ENCODE results near the gene APEH. TPM values are rescaled to one million over a fixed set of nuclear protein-coding genes. Genes with fewer than 3 reads are reported as not detected.

The APEH gene
- total and polyA plus RNA-seq, 3 donors from 2014 or later = 72.3 to 94.5 (median 76.7) TPM

DNA sequence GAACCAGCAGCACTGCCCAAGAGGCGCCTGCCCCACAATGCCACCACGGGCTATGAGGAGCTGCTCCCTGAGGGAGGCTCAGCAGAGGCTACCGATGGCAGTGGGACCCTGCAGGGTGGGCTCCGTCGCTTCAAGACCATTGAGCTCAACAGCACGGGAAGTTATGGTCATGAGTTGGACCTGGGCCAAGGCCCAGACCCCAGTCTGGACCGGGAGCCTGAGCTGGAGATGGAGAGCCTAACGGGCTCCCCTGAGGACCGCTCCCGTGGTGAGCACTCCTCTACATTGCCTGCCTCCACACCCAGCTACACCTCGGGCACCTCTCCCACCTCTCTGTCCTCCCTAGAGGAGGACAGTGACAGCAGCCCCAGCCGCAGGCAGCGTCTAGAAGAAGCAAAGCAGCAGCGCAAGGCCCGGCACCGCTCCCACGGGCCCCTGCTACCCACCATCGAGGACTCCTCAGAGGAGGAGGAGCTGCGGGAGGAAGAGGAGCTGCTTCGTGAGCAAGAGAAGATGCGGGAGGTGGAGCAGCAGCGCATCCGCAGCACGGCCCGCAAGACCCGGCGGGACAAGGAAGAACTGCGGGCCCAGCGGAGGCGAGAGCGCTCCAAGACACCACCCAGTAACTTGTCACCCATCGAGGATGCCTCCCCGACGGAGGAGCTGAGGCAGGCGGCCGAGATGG is 21.8 kb upstream of the APEH start:
- Histone ChIP-seq H3K4me3 (no peak overlapping the region), H3K27me3 (no peaks in the 10 kb centered on the region), H3K36me3 (ENCODE audit: low read depth, missing control alignments) (no peaks in the 10 kb centered on the region), H3K4me1 (no peaks in the 10 kb centered on the region), H3K27ac (no peak overlapping the region), H3K9me3 (no peaks in the 10 kb centered on the region)
- TF ChIP-seq POLR2A (IDR thresholded peaks at IDR 0.05) = no peak
- TF ChIP-seq, protein P1, sequence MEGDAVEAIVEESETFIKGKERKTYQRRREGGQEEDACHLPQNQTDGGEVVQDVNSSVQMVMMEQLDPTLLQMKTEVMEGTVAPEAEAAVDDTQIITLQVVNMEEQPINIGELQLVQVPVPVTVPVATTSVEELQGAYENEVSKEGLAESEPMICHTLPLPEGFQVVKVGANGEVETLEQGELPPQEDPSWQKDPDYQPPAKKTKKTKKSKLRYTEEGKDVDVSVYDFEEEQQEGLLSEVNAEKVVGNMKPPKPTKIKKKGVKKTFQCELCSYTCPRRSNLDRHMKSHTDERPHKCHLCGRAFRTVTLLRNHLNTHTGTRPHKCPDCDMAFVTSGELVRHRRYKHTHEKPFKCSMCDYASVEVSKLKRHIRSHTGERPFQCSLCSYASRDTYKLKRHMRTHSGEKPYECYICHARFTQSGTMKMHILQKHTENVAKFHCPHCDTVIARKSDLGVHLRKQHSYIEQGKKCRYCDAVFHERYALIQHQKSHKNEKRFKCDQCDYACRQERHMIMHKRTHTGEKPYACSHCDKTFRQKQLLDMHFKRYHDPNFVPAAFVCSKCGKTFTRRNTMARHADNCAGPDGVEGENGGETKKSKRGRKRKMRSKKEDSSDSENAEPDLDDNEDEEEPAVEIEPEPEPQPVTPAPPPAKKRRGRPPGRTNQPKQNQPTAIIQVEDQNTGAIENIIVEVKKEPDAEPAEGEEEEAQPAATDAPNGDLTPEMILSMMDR (IDR thresholded peaks at IDR 0.05) = no peak
- no peak for DNase-seq
- intact Hi-C loops (cut with DNase I; ENCODE audit: low total_unique reads) = no loop called here
- 92 to 93% methylated on average over 31 to 36 of the region's 36 CpGs for WGBS, 2 donors

DNA sequence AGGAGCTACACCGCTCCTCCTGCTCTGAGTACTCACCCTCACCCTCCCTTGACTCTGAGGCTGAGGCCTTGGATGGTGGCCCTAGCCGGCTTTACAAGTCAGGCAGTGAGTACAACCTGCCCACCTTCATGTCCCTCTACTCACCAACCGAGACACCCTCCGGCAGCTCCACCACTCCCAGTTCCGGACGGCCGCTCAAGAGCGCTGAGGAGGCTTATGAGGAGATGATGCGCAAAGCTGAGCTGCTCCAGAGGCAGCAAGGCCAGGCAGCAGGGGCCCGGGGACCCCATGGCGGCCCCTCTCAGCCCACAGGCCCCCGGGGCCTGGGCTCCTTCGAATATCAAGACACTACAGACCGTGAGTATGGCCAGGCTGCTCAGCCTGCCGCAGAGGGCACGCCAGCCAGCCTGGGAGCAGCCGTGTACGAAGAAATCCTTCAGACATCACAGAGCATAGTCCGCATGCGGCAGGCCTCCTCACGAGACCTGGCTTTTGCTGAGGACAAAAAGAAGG is 21.2 kb upstream of the APEH start:
- DNase-seq = no peak
- Histone ChIP-seq H3K27ac (no peak overlapping the region), H3K9me3 (no peaks in the 10 kb centered on the region), H3K4me1 (no peaks in the 10 kb centered on the region), H3K36me3 (ENCODE audit: low read depth, missing control alignments) (no peaks in the 10 kb centered on the region), H3K27me3 (no peaks in the 10 kb centered on the region), H3K4me3 (no peak overlapping the region)
- 91 to 92% methylated on average over 11 to 21 of the region's 21 CpGs for WGBS, 2 donors
- intact Hi-C loops (cut with DNase I; ENCODE audit: low total_unique reads) = no loop called here
- TF ChIP-seq, protein P1 (IDR thresholded peaks at IDR 0.05) = no peak

DNA sequence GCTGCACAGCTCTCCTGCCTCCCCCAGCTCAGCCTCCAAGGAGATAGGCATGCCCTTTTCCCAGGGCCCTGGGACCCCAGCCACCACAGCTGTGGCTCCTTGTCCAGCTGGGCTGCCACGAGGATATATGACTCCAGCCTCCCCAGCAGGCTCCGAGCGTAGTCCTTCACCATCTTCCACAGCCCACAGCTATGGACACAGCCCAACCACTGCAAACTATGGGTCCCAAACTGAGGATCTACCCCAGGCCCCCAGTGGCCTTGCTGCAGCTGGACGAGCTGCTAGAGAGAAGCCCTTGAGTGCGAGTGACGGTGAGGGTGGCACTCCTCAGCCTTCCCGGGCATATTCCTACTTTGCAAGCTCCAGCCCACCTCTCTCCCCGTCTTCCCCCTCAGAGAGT is 20.5 kb upstream of the APEH start:
- Histone ChIP-seq H3K9me3 (no peaks in the 10 kb centered on the region), H3K4me3 (no peak overlapping the region), H3K36me3 (ENCODE audit: low read depth, missing control alignments) (no peaks in the 10 kb centered on the region), H3K27me3 (no peaks in the 10 kb centered on the region), H3K27ac (no peak overlapping the region), H3K4me1 (no peaks in the 10 kb centered on the region)
- intact Hi-C loops (cut with DNase I; ENCODE audit: low total_unique reads) = no loop called here
- WGBS, 2 donors = 82 to 92% methylated on average over 7 to 8 of the region's 8 CpGs
- no peak for DNase-seq
- TF ChIP-seq POLR2A (IDR thresholded peaks at IDR 0.05) = no peak
- TF ChIP-seq, protein P1 (IDR thresholded peaks at IDR 0.05) = no peak

DNA sequence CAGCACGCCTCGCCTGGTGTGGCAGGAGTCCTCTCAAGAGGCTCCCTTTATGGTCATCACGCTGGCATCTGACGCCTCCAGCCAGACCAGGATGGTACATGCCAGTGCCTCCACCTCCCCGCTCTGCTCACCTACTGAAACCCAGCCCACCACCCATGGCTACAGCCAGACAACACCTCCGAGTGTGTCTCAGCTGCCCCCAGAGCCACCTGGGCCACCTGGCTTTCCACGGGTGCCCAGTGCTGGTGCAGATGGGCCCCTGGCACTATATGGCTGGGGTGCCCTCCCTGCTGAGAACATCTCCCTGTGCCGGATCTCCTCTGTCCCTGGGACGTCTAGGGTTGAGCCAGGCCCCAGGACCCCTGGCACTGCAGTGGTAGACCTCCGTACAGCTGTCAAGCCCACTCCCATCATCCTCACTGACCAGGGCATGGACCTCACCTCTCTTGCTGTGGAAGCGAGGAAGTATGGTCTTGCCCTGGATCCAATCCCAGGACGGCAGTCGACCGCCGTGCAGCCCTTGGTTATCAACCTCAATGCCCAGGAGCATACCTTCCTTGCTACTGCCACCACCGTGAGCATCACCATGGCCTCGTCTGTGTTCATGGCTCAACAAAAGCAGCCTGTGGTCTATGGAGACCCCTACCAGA is 19.9 kb upstream of the APEH start:
- Histone ChIP-seq H3K4me1 (no peaks in the 10 kb centered on the region), H3K27ac (no peak overlapping the region), H3K9me3 (no peaks in the 10 kb centered on the region), H3K4me3 (no peak overlapping the region), H3K36me3 (ENCODE audit: low read depth, missing control alignments) (no peaks in the 10 kb centered on the region), H3K27me3 (no peaks in the 10 kb centered on the region)
- WGBS, 2 donors = 93 to 96% methylated on average over 9 to 17 of the region's 17 CpGs
- intact Hi-C loops (cut with DNase I; ENCODE audit: low total_unique reads) = no loop called here
- no peak for DNase-seq
- TF ChIP-seq, protein P1 (IDR thresholded peaks at IDR 0.05) = no peak
- no peak for TF ChIP-seq POLR2A (IDR thresholded peaks at IDR 0.05)

Measured in testis (tissue), 3 donors.